ENCODE data around the gene SUSD1. TPM values are rescaled to one million over a fixed set of nuclear protein-coding genes. Genes with fewer than 3 reads are reported as not detected.

The SUSD1 gene
- total and polyA plus RNA-seq, 4 donors, result 1.2 to 19.0 (median 3.2) TPM

- TF ChIP-seq YY1 (IDR thresholded peaks at IDR 0.05) (no peak), GABPA (IDR thresholded peaks at IDR 0.05 in 1 of 2, conservative IDR thresholded peaks at IDR 0.05 in 1 of 2) (no peak), FOXA1 (IDR thresholded peaks at IDR 0.05) (no peak), EGR1 (IDR thresholded peaks at IDR 0.05; ENCODE audit: low read depth in 2 of 2) (no peak), NR2F2 (IDR thresholded peaks at IDR 0.05) (no peak), FOXA2 (IDR thresholded peaks at IDR 0.05) (no peak), REST (IDR thresholded peaks at IDR 0.05) (no peak), TAF1 (conservative IDR thresholded peaks at IDR 0.05) (no peak), RAD21 (IDR thresholded peaks at IDR 0.05) (no peak), SP1 (IDR thresholded peaks at IDR 0.05) (no peak), HNF4G (IDR thresholded peaks at IDR 0.05) (no peak)
- TF ChIP-seq, protein P1, sequence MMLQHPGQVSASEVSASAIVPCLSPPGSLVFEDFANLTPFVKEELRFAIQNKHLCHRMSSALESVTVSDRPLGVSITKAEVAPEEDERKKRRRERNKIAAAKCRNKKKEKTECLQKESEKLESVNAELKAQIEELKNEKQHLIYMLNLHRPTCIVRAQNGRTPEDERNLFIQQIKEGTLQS (IDR thresholded peaks at IDR 0.05), result no peak
- Histone ChIP-seq H3K27me3 (ENCODE audit: control insufficient read depth in 4 of 4, insufficient read depth in 4 of 4, low read length in 3 of 4) (no peaks in the 10 kb centered on the region), H3K36me3 (ENCODE audit: control insufficient read depth in 4 of 4, insufficient read depth in 3 of 4, low read depth in 1 of 4, low read length in 3 of 4) (no peaks in the 10 kb centered on the region), H3K27ac (ENCODE audit: low read depth in 1 of 2, low read length in 2 of 2) (no peak overlapping the region), H3K4me1 (ENCODE audit: control insufficient read depth in 4 of 4, insufficient read depth in 4 of 4, low read length in 3 of 4) (no peaks in the 10 kb centered on the region), H3K4me3 (ENCODE audit: low read depth in 1 of 3, low read length in 3 of 3) (no peak overlapping the region), H3K9ac (ENCODE audit: low read depth in 1 of 2, low read length in 2 of 2) (no peak overlapping the region), H3K9me3 (ENCODE audit: control insufficient read depth in 4 of 4, low read length in 3 of 4) (no peaks in the 10 kb centered on the region)
- DNase-seq (ENCODE audit: low spot score), result no peak
- 97% methylated on average over 1 of the region's 1 CpG for WGBS
Observed at GRCh38 chr9:112043423-112043822, 131.7 kb downstream of the SUSD1 start.

DNA sequence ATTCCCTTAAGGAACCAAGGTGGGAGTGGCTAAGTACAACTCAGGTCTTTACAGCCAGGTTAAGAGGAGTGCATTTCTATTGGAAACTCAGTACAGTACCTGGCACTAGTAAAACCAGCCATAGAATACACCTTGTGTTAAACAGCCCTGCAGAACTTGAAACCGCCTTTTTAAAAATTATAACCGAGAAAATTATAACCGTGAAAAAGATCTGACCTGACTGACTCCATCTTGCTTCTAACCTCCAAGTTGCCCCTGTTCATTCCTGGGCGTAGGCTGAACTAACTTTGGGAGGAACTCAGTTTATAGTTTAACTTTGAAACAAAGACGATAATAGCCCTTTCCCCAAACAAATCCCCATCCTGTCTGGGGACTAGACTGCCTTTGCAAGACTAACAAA, 132.3 kb downstream of the SUSD1 start:
- Histone ChIP-seq H3K27ac (ENCODE audit: low read depth in 1 of 2, low read length in 2 of 2) (no peak overlapping the region), H3K36me3 (ENCODE audit: control insufficient read depth in 4 of 4, insufficient read depth in 3 of 4, low read depth in 1 of 4, low read length in 3 of 4) (no peaks in the 10 kb centered on the region), H3K4me3 (ENCODE audit: low read depth in 1 of 3, low read length in 3 of 3) (no peak overlapping the region), H3K4me1 (ENCODE audit: control insufficient read depth in 4 of 4, insufficient read depth in 4 of 4, low read length in 3 of 4) (peaks cover 0 to under 1% (median 0%) of the 10 kb centered on the region in 4 donors), H3K9ac (ENCODE audit: low read depth in 1 of 2, low read length in 2 of 2) (no peak overlapping the region), H3K9me3 (ENCODE audit: control insufficient read depth in 4 of 4, low read length in 3 of 4) (no peaks in the 10 kb centered on the region), H3K27me3 (ENCODE audit: control insufficient read depth in 4 of 4, insufficient read depth in 4 of 4, low read length in 3 of 4) (no peaks in the 10 kb centered on the region)
- TF ChIP-seq RXRA (IDR thresholded peaks at IDR 0.05) (no peak), HNF4A (conservative IDR thresholded peaks at IDR 0.05) (no peak), ZBTB33 (IDR thresholded peaks at IDR 0.05) (no peak), YY1 (IDR thresholded peaks at IDR 0.05) (no peak), CTCF (IDR thresholded peaks at IDR 0.05; ENCODE audit: low read depth, low read length, missing input control) (no peak), FOXA2 (IDR thresholded peaks at IDR 0.05) (no peak), FOXA1 (IDR thresholded peaks at IDR 0.05) (no peak), NR2F2 (IDR thresholded peaks at IDR 0.05) (no peak)
- TF ChIP-seq, protein P2, sequence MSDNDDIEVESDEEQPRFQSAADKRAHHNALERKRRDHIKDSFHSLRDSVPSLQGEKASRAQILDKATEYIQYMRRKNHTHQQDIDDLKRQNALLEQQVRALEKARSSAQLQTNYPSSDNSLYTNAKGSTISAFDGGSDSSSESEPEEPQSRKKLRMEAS (IDR thresholded peaks at IDR 0.05), result no peak
- WGBS, result 86% methylated on average over 5 of the region's 5 CpGs
- DNase-seq (ENCODE audit: low spot score), result no peak

All from liver (tissue), 9 donors.